ENCODE data around the gene SIRPA.

GRCh38 chr20:1905009-1905408 is 9.8 kb downstream of the SIRPA start:
- TF ChIP-seq CTCF (conservative IDR thresholded peaks at IDR 0.05; ENCODE audit: low read depth, low read length) (no peak), RAD21 (IDR thresholded peaks at IDR 0.05; ENCODE audit: low read length) (no peak), SMC3 (IDR thresholded peaks at IDR 0.05; ENCODE audit: low read depth, low read length) (no peak)
